Measurements from ENCODE around the gene CCDC182.

CCDC182 gene

DNA sequence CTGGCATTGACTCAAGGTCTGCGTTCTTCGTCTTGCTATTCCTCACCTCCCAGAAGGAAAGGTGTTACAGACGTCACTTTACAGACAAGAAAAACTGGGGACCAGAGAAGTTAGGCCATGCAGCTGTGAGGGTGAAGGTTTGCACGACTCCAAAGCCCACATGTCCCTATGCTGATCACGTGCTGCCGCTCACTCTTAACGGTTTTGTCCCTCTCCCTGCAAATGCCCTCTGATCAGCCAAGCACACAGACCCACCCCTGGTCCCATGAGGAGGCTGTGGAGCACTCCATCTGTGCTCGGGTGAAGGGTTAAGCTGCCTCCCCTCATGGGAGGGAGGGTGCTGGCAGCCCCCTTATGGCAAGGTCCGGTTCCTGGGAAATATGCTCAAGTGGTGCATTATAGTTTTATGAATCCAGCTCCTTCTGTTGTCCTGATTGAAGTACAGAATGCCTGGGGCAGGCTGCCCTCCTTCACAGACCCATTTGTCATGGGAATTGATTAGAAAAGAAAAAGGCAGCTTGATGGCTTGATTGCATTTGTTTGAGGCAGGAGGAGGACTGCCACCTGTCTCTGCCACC lies 18.8 kb downstream of the CCDC182 start:
- Mint-ChIP-seq H3K36me3 (ENCODE audit: low read depth) (no peaks in the 10 kb centered on the region), H3K27ac (no peak overlapping the region), H3K9me3 (no peaks in the 10 kb centered on the region), H3K4me3 (no peak overlapping the region), H3K27me3 (no peaks in the 10 kb centered on the region), H3K4me1 (ENCODE audit: low read depth) (peaks cover 6% of the 10 kb centered on the region)

DNA sequence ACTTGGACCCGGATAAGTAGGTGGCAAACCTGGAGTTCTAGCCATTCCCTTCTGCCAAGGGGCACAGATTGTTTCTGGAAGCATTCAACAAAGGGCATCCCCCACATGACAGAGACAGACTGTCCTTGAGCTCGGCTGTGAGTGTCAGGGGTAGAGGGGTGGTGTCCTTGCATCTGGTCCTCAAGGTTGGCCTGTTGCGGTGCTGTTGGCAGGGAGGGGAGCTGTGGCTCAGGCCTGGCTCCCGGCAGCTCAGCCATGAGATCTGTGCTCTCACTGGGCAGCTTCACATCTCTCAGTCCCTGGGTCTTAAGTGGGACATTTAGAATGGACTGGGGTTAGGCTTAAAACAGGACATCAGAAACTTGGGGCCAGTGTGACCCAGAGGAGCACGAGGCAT lies 20.4 kb downstream of the CCDC182 start:
- Mint-ChIP-seq H3K9me3 (no peaks in the 10 kb centered on the region), H3K27ac (no peak overlapping the region), H3K36me3 (ENCODE audit: low read depth) (no peaks in the 10 kb centered on the region), H3K4me3 (no peak overlapping the region), H3K27me3 (no peaks in the 10 kb centered on the region), H3K4me1 (ENCODE audit: low read depth) (no peaks in the 10 kb centered on the region)

DNA sequence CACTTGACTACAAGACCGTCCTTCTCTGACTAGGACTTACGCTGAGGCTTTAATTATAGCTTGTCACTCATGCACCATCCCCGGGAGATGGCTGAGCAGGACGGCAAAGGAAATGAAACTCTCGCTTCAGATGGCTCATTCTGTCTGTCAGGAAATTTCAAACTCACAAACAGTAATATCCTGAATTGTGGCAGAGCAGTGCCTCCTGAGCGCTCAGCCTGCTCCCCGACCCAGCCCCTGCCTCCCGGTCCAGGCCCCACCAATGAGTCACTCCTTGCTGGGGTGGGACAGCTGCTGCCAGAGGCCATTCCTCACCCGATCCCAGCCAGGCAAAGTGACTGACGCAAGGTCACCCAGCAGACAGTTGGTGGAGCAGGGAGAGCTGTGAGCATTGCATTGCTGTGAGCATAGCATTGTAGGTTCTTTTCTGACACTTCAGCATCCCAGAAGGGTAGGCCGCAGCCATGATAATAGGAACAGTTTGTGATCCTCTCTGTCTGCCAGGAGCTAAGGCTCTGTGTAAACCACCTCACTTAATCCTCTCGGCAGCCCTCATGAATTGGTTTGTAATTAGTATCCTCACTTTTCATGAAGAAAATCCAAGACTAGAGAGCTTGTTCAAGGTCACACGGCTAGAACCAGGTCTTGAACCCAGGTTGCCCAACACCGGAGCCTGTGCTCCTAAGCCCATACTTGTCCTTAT lies 20.9 kb downstream of the CCDC182 start:
- H3K4me3 Mint-ChIP-seq: no peak overlapping the region
- H3K27ac Mint-ChIP-seq: no peak overlapping the region
- no peaks in the 10 kb centered on the region for H3K4me1 Mint-ChIP-seq (ENCODE audit: low read depth)
- no peaks in the 10 kb centered on the region for H3K27me3 Mint-ChIP-seq
- no peaks in the 10 kb centered on the region for H3K9me3 Mint-ChIP-seq
- H3K36me3 Mint-ChIP-seq (ENCODE audit: low read depth): no peaks in the 10 kb centered on the region

DNA sequence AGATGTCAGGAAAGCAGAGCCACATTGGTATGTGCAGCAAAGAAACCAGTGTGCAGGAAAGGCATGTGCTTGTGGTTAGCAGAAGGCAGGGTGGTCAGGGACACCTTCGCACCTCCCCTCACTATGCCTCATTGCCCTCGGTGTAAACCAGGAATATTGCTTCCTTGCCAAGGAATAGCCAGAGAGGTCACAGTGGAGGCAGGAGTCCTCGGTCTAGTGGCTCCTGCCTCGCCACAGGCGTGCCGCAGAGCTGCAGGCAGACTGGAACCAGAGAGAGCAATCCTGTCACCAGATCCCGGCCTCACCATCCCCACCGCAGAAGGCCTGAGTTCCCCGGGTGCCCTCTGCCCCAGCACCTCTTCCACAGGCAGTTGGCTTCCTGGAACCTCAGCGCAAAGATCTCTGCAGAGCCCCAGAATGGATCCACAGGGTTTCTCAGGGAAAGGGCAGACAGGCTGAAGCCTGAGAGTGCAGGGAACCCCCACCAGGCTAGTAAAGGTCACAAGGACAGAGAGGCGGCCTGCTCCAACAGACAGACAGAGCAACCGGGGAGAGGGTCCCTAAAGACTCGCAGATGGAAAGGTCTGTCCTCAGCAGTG lies 21.6 kb downstream of the CCDC182 start:
- no peaks in the 10 kb centered on the region for H3K36me3 Mint-ChIP-seq (ENCODE audit: low read depth)
- H3K4me1 Mint-ChIP-seq (ENCODE audit: low read depth): no peaks in the 10 kb centered on the region
- H3K27ac Mint-ChIP-seq: no peak overlapping the region
- no peak overlapping the region for H3K4me3 Mint-ChIP-seq
- H3K9me3 Mint-ChIP-seq: no peaks in the 10 kb centered on the region
- H3K27me3 Mint-ChIP-seq: no peaks in the 10 kb centered on the region

DNA sequence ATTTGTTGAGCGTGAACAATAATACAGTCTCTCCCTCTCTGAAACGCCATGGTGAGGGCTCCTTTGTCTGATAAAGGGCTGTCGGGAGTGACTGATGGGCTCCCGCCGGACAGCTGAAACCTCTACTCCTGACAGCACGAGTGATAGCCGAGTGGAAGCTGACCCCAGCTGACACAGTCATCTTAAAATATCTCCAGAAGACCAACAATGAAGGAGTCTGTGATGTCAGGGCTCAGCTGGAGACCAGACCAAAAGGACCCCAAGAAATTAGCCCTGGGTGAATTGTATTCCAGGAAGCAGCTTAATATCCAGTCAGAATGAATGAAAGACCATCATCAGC lies 22.4 kb downstream of the CCDC182 start:
- no peaks in the 10 kb centered on the region for H3K36me3 Mint-ChIP-seq (ENCODE audit: low read depth)
- H3K4me3 Mint-ChIP-seq: no peak overlapping the region
- no peaks in the 10 kb centered on the region for H3K9me3 Mint-ChIP-seq
- H3K27ac Mint-ChIP-seq: no peak overlapping the region
- no peaks in the 10 kb centered on the region for H3K27me3 Mint-ChIP-seq
- H3K4me1 Mint-ChIP-seq (ENCODE audit: low read depth): no peaks in the 10 kb centered on the region

DNA sequence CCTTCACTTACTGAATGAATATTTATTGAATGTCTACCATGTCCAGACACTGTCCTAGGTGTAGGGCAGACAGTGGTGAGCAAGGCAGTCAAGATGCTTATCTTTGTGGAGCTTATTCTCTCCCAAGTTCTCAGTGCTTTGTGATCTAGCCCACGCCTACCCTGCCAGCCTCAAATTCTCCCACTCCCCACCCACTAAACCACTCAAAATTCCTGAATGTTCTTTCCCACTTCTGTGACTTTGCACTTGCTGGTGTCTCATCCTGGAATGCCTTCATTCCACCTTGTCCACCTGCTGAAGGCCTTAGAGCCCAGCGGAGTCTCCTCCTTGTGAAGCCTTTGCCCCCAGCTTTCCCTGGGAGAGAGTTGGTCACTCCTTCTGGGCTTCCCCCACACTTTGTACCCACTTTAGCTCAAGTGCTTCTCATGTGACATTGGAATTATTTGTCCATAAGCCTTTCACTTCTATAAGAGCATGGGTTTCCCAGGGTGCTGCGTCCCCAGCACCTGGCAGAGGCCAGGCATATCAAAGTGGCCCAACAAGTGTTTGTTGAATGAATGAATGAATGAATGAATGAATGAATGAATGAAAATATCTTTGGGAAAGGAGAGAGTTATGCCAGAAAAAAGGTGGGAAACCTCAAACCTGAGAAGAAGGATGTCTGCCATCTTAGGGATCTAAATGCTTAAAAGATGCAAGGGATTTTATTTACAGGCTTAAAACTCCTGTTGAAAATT lies 23.0 kb downstream of the CCDC182 start:
- Mint-ChIP-seq H3K4me3 (no peak overlapping the region), H3K27me3 (peaks cover 5% of the 10 kb centered on the region), H3K9me3 (no peaks in the 10 kb centered on the region), H3K4me1 (ENCODE audit: low read depth) (no peaks in the 10 kb centered on the region), H3K36me3 (ENCODE audit: low read depth) (no peaks in the 10 kb centered on the region), H3K27ac (no peak overlapping the region)

DNA sequence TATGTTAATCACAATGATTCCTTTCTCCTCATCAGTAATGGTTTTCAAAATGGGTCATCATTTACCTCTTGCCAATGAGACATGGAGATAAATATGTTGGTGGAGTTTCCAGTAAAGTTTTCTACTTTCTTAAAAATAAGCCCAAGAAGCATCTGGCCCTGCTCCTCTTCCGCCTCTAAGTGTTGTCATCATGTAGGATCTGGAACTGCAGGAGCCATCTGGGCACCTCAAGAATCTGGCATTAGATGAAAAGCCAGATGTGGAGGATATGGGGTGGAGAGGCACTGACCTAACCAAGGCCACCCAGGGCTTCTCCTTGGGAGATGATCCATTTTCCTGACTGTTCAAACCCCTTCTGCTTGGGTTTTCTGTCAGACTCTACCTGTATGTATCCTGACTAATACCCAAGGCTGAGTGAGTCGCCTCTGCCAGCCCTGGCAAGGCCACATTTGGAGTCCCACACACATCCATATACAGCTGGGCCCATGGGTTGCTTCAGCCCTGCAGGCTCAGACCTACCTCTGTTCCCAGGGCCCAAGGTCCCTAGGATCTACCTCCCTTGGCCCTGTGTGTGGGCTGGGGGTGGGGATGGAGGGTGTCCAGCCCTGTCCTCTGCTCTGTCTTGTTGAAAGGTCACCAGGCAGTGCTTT lies 24.6 kb downstream of the CCDC182 start:
- Mint-ChIP-seq H3K4me3 (no peak overlapping the region), H3K27me3 (peaks cover 5% of the 10 kb centered on the region), H3K4me1 (ENCODE audit: low read depth) (no peaks in the 10 kb centered on the region), H3K9me3 (no peaks in the 10 kb centered on the region), H3K27ac (no peak overlapping the region), H3K36me3 (ENCODE audit: low read depth) (no peaks in the 10 kb centered on the region)

DNA sequence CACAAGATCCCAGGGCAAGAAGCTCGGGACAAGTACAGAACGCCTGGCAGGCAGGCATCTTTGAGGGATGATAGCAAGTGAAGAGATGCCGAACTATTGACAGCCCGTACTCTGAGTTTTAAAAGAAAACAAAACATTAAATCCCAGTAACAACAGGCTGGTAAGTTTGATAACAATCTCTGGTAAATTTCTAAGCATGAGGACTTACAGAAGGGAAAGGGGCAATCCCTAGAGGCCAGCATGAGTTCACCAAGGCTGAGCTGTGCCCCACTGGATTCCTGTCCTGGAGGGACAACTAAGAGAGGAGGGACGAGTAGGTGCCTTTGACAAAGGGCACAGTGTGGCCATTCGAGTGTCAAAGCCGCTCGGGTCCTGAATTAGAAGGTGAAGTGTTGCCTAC lies 26.2 kb downstream of the CCDC182 start:
- H3K36me3 Mint-ChIP-seq (ENCODE audit: low read depth): no peaks in the 10 kb centered on the region
- H3K27me3 Mint-ChIP-seq: peaks cover 5% of the 10 kb centered on the region
- no peaks in the 10 kb centered on the region for H3K4me1 Mint-ChIP-seq (ENCODE audit: low read depth)

DNA sequence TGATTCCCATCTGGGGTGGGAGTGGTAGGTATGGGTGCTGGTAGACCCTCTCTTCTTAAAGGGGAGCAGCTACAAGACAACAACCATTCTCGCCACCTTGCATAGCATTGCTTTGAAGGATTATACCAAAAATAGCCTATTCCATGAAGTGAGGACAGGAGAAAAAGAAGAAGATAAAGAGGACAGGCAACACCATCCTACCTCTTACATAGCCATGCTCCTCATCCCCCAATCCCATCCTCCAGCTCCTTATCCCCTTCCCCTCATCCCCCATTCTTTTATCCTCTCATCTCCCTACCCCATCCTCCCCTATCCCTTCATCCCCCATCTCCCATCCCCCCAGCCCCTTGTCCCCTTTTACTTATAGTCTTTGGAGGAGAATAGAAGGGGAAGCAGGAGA lies 29.1 kb downstream of the CCDC182 start:
- Mint-ChIP-seq H3K4me3 (no peak overlapping the region), H3K36me3 (ENCODE audit: low read depth) (no peaks in the 10 kb centered on the region), H3K9me3 (no peaks in the 10 kb centered on the region), H3K27me3 (peaks cover 5% of the 10 kb centered on the region), H3K4me1 (ENCODE audit: low read depth) (no peaks in the 10 kb centered on the region), H3K27ac (no peak overlapping the region)

More for the DNA sequence above, 26.2 kb downstream of the CCDC182 start:
- Mint-ChIP-seq H3K27ac (no peak overlapping the region), H3K4me3 (no peak overlapping the region), H3K9me3 (no peaks in the 10 kb centered on the region)

DNA sequence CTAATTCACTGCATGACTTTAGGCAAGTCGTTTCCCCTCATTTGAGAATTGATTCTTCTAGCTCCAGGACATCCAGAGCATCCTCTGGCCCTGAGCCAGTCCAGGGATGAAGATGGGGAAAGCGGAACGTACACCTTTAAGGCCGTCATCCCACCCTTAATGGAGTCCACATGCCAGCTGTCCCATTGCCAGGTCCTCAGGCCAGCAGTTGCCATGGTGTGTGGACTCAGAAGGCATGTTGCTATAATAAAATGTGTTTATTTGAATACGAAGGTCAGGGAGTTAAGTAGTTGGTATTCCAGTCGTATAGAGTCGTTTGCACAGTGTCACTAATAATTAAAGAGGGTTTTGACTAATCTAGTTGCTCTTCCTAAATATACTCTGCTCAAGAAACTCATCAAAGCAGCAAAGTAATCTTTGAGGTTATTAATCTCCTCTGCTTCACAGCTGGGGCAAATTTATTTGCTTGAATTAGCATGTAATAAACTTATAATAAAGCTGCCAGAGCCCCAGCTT lies 30.4 kb downstream of the CCDC182 start:
- Mint-ChIP-seq H3K36me3 (ENCODE audit: low read depth) (no peaks in the 10 kb centered on the region), H3K4me3 (no peak overlapping the region), H3K9me3 (no peaks in the 10 kb centered on the region)

DNA sequence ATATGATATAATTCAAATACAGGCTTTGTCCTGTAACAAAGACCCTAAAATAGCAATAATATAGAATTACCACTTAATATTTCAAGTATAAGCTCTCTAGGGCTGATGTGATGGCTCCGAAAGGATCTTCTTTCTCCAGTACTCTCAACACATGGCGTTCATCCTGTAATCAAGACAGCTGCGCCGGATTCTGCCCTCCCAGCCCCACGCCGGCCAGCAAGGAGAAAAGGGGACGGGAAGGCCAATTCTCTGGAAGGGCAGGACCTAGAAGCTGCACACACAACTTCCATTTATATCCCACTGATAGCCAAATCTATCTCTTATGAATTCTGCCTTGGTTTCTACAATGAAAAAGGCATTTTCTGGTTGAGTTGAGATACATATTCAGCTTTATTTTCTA lies 32.0 kb downstream of the CCDC182 start:
- Mint-ChIP-seq H3K27ac (no peak overlapping the region), H3K9me3 (no peaks in the 10 kb centered on the region), H3K36me3 (ENCODE audit: low read depth) (no peaks in the 10 kb centered on the region), H3K4me1 (ENCODE audit: low read depth) (no peaks in the 10 kb centered on the region), H3K27me3 (peaks cover 5% of the 10 kb centered on the region), H3K4me3 (no peak overlapping the region)

More for the DNA sequence above, 30.4 kb downstream of the CCDC182 start:
- peaks cover 5% of the 10 kb centered on the region for H3K27me3 Mint-ChIP-seq
- no peak overlapping the region for H3K27ac Mint-ChIP-seq
- H3K4me1 Mint-ChIP-seq (ENCODE audit: low read depth): no peaks in the 10 kb centered on the region

DNA sequence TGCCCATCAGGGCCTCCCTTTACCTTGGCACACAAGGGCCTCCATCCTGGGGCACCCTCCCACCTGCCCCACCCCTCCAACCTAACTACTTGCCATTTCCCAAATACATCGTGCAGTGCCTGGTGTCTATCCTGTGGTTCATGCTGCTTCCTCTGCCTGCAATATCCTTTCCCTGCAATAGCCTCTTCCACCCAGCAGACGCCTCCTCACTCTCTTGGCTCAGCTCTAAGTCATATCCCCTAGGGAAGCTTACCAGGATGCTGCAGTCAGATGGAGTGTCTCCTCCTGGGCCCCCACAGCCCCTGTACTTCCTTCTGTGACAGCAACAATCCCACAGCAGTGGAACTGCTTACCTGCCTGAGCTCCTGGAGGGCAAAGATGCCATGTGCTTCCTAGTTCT lies 36.7 kb downstream of the CCDC182 start:
- no peaks in the 10 kb centered on the region for H3K9me3 Mint-ChIP-seq
- no peaks in the 10 kb centered on the region for H3K36me3 Mint-ChIP-seq (ENCODE audit: low read depth)
- peaks cover 7% of the 10 kb centered on the region for H3K4me1 Mint-ChIP-seq (ENCODE audit: low read depth)
- no peaks in the 10 kb centered on the region for H3K27me3 Mint-ChIP-seq
- no peak overlapping the region for H3K27ac Mint-ChIP-seq
- H3K4me3 Mint-ChIP-seq: no peak overlapping the region

DNA sequence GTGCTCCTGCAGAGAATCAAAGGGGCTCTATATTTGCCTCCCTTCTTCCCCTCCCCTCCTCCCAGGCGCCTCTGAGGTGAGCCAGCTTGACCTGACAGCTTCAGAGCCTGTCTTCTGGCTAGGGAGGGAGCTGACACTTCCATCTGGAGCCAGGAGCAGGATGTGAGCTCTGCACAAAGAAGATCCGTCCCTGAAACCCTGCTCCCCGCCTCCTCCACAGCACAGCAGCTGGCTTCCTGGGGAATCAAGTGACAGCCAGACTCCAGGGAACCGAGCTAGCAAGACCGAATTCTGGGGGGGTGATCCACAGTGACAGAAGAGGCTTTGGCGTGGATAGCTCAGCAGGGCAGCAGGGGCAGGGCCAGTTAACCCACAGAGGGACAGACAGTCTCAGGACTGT lies 37.2 kb downstream of the CCDC182 start:
- Mint-ChIP-seq H3K4me1 (ENCODE audit: low read depth) (peaks cover 7% of the 10 kb centered on the region), H3K9me3 (no peaks in the 10 kb centered on the region), H3K27me3 (no peaks in the 10 kb centered on the region), H3K36me3 (ENCODE audit: low read depth) (no peaks in the 10 kb centered on the region), H3K4me3 (no peak overlapping the region), H3K27ac (no peak overlapping the region)

DNA sequence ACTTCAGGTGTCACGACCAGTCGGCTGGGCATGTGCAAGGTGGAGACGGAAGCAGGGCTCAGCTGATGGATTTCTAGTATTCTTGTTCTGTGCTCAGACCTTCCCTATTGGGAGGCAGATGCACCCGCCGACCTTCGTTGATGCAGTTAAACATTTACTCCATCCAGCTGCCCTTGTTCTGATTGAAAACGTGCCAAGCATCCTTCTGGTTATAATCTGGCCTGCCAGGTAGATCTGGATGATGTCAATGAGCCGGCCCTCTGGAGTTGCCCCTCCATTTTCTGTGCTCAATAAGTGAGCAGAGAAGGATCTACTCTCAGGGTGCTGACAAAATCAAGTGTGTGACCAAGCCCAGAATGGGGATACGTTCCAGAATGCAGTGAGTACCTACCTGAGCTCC lies 38.3 kb downstream of the CCDC182 start:
- no peaks in the 10 kb centered on the region for H3K27me3 Mint-ChIP-seq
- no peaks in the 10 kb centered on the region for H3K36me3 Mint-ChIP-seq (ENCODE audit: low read depth)
- peaks cover 7% of the 10 kb centered on the region for H3K4me1 Mint-ChIP-seq (ENCODE audit: low read depth)
- H3K9me3 Mint-ChIP-seq: no peaks in the 10 kb centered on the region
- H3K4me3 Mint-ChIP-seq: no peak overlapping the region
- no peak overlapping the region for H3K27ac Mint-ChIP-seq

All from stimulated activated naive CD8-positive, alpha-beta T cell treated with anti-CD3 and anti-CD28 coated beads, Interleukin-15, Interleukin-2, amounts not matched to agents 100 ng/mL and 50 ng/mL, for 24 hours (primary cell).